GM18519 (cell line): ENCODE data around the gene EFHD2.
"Not testable (repeated sequence)": the region's sequence is repeated elsewhere in the genome, so short reads cannot be mapped to it uniquely, and the experiment has no call there.

Experiments
- ATAC-seq: cut with Tn5 transposase; IDR thresholded peaks from one replicate; pipeline ENCODE4 v1.9.1; 2021; ENCODE audit warnings: mild to moderate bottlenecking, moderate library complexity; ENCODE audit not compliant: unreplicated experiment, low FRiP score

EFHD2 gene

DNA sequence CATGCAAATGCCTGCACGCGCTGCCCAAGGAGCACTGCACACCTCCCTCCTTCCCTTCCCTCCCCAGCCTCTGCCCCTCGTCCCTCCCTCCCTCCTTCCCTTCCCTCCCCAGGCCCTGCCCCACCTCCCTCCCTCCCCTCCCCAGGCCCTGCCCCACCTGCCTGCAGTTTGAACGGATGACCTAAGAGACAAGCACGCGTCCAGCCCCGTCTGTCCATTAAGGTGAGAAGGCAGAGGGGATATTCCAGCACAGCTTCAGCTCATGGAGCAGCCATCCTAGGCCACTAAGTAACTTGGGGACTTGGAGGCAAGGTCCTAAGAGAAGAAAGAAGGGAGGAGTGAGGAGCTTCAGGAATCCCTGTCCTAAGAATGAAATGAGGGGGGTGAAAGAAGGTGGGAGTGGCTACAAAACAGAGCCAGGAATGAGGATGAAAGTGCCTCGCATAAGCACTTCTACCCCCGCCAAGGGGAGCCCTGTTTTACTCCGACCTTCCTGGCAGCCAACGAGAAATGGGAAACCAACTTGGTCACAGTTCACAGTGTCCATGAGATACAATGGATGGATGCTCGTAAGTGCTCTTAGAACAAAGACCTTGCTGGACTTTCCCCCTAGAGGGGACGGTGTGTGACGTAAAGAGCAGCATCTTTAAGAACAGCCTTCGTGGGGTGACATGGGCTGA lies 21.3 kb upstream of the EFHD2 start:
- ATAC-seq: no peak

DNA sequence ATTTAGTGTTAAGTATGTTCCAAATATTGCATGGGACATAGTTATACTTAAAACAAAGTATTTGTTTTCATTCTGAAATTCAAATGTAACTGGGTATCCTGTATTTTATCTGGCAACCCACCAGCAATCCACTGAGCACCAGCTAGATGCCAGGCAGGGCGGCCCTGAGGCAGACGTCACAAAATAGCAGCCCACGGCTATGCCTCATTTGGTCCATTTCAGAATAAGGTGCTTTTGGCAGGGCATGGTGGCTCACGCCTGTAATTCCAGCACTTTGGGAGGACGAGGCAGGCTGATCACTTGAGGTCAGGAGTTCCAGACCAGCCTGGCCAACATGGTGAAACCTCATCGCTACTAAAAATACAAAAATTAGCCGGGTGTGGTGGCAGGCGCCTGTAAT lies 19.9 kb upstream of the EFHD2 start:
- ATAC-seq: not testable (repeated sequence)

DNA sequence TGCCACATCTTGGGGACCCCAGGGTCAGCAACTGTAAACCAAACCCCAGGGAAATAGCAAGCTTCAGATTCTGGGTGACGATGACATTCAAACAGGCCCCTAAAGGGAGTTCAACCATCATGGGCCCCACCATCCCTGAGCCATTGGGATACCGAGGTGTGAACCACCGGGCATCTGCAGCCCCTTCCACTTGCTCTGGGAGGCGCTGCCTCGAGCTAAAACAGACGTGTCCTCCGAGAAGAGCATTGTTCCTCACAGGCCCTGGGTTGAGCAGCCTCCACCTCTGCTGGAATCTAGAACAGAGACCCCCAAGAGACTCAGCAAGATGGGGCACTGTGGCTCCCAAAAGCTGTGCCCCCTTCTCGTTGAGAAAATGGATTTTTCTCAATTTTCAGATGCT lies 19.0 kb upstream of the EFHD2 start:
- no peak for ATAC-seq

DNA sequence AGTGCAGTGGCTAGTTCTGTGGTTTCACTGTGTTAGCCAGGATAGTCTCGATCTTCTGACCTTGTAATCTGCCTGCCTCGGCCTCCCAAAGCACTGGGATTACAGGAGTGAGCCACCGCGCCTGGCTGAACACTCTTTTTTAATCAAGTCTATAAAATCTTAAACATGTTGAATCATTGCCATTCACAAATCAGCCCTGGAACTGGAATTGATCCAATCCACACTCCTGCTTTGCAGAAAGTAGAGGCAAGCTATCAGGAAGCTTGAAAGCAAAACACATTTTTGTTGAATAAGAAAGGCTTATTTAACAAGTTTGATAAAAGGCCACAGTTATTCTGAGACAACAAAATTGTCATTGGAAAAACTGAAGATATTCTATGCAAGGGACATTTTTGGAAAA lies 18.3 kb upstream of the EFHD2 start:
- no peak for ATAC-seq

DNA sequence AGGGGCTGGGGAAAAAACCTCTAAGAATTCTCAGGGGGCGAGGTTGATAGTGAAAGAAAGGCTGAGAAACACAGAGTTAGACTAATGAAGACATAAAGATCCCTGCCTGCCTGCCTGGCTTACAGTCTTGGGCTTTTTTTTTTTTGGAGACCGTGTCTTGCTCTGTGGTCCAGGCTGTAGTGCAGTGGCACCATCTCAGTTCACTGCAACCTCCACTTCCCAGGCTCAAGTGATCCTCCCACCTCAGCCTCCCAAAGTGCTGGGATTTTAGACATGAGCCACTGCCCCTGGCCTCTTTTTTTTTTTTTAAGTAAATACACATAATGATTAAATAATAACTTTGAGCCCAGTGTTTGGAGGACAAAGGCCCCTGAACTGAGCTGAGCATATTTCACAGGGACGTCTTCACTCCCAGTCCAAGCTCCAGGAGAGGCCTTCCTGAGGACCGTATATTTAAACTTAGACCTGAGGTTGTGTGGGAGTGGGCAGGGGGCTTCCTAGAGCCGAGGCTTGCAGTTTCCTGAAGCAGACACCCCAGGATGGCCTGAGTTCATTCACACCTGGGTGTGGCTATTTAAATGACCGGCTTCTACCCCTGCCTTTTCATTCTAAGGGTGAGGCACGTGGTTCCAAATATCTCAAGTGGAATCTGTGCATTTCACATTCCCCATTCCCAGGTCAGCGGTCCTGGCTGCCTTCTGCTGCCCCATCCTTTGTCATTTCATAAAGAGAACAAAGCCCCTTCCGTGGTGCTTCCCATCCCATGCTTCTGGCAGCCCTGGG lies 16.0 kb upstream of the EFHD2 start:
- no peak for ATAC-seq

DNA sequence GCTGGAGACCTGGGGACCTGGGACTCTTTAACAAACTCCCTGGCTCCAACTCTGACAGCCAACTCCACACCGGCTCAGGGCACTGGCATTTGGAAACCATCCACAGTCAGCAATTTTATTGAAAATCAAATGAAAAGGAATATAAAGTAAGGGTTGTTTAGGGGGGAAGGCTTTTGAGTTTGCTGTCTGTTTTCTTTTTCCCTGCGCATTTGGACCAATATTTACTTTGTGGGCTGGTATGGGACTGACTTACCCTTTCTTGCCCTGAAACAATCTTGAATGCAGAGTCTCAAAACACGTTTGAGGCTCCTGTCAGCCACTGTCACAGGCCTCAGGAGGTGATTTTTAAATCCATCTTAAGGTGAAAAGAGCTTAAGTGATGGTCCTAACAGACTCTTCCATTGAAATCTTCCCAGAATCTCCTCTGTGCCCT lies 15.4 kb upstream of the EFHD2 start:
- ATAC-seq: no peak

DNA sequence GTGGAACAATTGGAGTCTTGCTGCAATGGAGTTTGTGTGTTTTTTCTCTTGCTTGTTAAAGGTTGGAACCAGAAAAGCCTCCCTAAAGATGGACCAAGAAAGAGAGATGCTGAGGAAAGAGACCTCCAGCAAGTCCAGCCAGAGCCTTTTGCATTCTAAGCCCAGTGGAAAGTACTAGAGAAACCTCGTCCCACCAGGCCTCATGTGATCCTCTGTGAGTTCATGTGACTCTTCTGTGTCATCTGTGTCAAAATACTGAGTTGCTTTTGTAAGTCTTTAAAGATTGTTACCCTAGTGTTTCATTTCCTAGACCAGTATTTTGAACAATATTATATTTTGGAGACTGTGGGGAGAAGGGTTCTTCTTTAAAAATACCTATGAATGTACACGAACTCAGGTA lies 12.5 kb upstream of the EFHD2 start:
- ATAC-seq: no peak

DNA sequence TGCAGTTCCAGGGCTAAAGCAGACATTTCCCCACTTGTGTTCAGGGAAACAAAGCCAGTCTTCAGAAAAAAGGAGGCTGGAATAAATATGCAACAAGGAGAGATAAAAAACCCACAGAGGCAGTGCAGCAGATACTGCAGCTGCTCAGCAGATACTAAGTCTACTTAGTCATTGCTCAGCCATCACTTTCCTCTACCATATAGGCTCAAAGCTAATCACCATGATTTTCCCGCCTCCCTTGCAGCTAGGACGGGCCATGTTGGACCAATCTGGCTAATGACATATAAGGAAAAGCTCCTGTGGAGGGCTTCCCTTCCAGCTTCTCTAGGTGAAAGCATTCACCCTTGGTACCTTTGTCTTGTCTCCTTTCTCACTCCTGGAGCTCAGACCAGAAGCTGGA lies 10.0 kb upstream of the EFHD2 start:
- no peak for ATAC-seq

DNA sequence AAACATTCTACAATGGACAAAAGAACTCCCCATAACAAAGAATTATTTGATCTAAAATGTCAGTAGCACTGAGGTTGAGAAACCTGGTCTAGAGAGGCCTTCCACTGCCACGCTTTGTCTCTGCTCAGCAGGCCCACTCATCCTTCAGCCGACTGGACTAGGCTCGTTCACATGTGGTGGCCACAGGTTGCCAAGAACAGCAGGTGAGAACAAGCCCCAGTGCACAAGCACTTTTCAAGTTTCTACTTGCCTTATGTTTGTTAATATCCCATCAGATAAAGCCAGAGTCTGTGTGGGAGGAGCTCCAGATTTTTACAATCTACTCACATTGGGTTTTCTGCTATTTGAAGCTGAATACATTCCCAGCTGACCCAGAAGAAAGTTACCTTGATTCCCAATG lies 9.1 kb upstream of the EFHD2 start:
- no peak for ATAC-seq

DNA sequence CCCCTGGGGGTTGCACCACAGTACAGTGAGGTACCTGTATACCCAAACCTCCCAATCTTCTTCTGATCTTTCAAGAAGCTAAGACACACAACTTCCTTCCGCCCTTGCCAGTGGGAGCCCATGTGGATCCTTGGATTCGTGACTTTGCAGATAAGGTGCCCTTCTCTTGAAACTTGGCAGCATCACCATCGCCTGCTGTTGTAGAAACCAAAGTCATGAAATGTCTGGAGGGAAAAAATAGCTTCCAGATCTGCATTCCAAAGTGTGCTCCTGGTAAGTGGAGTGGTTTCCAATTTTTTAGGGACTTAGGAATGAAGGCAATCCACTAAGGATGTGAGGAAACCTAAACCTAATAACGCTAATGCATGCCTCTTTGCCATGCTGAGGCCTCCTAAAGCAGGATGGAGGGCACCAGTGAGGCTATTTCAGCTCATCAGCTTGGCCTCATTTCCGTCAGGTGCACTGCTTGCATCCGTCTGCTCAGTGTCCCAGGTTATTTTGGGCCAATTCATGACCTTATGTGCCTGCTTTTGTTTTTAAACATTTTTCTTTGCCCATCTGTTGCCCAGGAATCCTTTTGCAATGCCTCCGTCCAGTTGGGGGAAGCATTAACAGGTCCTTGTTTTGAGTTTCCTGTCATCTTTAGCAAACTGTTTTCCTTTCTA lies 8.2 kb upstream of the EFHD2 start:
- no peak for ATAC-seq

DNA sequence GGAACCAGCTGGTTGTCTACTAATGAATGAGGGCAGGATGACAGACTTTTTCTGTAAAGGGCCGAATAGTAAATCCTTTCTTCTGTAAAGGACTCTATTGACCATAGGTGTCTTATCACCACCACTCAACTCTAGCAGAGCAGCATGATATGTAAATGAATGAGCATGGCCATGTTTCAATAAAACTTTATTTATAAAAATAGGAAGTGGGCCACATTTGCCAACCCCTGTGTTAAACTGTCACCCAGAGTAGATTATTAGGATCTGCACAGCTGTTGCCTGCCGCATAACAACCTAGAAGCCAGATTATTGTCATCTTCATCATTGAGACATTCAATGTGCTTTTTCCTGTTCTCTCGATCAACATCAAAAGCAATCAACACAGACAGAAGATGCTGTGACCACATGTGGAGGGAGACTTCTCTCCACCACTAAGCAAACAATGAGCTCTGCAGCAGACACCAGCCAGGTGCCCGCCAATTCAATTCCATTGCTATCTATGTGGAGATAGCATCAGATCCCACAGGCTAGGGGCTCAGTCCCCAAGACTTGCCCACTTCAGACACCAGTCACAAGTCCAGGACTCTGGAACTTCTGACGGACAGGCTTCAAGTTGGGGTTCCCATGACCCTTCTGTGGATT lies 6.8 kb upstream of the EFHD2 start:
- no peak for ATAC-seq

DNA sequence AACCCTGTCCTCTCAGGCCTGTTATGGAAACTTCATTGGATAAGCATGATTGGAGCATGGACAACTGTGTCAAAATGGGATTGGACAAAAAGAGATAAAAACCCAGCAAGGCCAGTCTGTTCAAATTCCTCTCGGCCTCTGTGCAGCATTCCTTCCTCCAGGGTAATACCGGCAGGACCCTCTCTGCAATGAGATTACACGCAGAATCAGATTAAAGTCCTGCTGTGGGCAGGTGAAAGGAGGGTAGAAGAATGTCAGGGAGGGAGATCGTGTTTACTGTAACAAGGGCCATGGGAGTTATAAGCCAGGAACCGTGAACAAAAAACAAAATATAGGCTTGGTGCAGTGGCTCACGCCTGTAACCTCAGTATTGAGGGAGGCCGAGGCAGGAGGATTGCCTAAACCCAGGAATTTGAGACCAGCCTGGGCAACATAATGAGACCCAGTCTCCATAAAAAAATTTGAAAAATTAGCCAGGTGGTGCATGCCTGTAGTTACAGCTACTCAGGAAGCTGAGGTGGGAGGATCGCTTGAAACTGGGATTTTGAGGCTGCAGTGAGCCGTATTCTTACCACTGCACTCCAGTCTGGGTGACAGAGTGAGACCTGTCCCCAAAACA lies 5.6 kb upstream of the EFHD2 start:
- ATAC-seq: no peak

DNA sequence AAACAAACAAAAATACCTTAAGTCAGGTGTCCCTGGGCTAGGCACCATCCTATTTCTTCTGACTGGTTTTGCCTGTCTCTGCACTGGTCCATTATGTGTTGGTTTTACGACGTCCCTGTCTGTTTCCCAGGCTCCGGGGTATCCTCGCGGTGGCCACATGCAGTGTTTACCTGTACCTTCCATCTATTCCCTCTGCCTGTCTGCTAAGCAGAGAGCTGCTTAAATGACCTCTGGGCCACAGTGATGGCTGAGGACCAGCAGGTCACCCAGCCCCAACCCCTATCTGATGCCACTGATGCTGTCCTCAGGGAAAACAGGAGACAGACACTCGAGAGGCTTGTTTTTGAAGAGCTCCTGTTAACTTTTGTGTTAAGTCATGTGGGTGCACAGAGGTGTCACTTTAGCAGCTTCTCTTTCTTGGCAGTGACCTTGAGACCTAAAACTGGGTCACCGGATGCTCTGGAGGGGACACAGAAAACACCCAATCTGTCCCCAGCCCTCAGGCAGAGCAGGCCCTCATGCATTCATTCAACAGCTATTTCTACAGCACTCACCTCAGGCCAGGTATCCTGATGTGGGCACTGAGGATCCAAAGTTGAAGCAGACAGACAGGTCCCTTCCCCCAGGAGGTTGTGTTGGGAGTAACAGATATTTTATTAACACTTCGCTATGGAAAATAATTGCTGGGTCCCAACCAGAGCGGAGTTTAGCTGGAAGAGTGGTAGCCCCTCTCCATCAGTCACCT lies 4.4 kb upstream of the EFHD2 start:
- ATAC-seq: no peak

DNA sequence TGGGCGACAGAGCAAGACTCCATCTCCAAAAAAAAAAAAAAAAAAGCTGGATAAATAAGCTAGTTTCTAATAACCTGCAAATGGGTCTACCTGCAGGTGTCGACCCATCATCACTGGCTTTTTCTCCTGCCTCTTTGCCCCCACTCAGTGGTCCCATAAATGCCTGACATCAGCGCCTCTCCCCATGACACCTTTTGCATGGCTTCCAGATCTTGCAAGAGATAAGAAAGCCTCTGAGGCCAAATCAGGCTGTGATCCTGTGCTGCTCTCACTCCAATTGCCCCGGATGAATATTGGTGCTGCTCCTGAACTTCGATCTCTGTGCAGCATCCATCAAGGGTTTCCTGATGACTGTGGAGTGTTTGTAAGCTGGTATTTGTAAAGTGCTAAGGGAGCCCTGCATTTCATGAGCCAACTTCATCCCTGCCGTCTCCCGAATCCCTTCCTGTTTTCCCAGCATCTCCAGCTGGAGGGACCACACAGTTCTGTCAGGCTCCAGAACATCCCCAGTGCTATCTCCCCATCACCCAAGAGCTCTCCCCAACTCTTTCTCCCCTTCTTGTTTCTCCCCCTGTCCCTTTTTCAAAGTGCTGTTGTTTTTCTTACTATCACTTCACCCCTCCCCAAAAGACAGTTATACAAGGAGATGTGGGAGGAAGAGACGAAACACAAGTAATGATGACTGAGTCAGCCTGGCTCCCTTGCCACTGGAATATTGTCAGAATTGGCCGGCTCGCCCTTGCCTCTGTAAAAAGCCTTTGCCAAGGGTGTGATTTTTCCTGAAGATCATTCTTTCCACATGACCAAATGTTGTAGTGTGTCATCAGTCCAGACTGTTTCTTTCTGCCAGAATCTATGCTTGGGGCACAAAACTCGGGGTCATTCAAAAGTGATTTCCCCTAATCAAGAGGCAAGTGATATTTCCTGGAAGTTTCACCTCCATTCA lies 2.8 kb upstream of the EFHD2 start:
- no peak for ATAC-seq

DNA sequence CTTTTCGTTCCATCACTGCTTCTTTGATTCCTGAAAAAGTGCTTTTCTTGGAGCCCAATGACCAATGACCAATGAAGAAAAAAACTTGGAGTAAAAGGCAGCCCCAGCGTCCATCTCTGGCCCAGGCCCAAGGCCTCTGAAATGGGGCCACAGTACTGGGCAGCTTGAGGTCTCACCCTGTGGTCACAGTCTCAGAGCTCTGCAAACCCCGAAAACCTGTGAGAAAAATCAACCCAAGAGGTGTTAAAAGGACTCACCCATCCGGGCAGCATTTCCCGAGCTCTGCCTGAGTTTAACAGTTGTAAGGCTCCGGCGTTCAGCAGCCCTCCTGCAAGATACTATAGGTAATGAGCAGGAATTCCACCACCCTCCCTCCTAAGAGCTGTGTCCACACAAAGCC lies 2.1 kb upstream of the EFHD2 start:
- no peak for ATAC-seq

DNA sequence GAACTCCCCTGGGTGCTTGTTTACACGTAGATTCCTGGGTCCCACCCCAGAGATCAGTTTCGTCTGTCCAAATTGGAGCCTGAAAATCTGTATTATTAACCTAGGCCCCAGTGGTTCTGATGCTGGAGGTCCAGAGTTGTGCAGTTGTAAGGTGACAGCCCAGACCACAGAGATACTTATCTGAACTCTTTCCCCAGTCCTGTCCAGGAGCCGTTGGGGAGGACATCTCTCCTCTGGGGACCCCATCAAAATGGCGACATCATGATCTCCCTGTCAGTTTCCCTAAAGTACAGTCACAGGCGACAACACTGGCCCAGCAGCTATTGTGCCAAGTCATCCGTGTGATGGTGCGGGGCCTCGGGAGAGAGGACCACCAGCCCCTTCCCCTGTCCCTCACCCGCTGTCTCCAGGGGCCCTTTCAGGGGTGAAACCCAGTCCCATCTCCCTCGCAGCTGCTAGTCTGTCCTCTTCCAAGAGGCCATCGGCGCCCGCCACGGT lies 749 bp upstream of the EFHD2 start:
- ATAC-seq: no peak

DNA sequence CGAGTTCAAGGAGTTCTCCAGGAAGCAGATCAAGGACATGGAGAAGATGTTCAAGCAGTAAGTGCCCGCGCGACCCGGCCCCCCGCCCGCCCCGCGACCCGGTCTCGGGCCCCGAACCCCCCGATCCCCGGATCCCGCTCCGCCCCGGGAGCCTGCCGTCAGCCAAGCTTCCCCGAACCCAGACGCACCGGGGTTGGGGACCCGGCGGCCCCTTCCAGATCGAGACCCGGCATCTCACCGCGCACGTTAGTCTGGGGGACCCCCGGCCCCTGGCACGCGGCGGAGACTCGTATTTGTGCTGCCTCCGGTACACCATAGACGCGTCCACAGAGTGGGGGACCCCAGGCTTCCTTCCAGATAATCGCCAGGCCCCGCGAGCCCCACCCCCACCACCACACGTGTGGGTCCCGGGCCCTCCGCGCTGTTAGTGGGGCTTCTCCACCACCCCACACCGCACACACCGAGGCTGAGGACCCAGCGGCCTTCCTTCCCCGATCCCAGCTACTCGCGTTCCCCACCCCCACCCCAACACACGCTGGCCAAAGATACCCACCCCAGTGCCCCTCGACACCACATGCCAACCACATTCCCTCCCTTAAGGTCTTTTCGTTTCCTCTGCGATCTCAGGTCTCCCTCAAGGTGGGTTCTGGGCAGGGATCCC lies 665 bp downstream of the EFHD2 start:
- ATAC-seq: no peak

DNA sequence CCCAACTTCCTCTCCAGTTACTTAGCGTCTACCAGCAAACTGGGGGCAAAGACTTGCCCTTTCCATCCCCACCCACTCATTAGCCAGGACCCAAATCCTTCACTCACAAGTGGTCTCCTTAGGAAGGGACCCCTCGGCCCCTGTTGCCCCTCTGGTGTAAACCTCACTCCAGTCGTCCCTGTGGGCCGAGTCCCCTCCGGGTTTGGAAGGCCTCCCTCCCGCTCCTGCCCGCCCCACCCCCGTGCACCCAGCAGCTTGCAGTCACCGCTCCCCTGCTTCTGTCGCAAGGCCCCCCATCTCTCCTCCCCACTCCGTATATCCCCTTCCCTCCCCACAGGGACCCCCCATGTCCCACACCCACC lies 1.2 kb downstream of the EFHD2 start:
- no peak for ATAC-seq
